Prostate gland (tissue), 2 donors: Measurements from ENCODE around the gene VPS8. TPM values are rescaled to one million over a fixed set of nuclear protein-coding genes. Genes with fewer than 3 reads are reported as not detected.

Source experiments
- DNase-seq: peaks from one replicate; pipeline ENCODE4 v3.0.0-alpha.2; 2019; ENCODE audit warnings: low spot score
- H3K27ac ChIP-seq, 2 donors: fragments of 200-600 bp; sonication (generic); 2 replicates each; pipeline ENCODE4 v1.5.1; 2017 to 2019
- H3K27me3 ChIP-seq: fragments of 200-600 bp; sonication (generic); replicated peaks from 2 replicates; pipeline ENCODE4 v1.5.1; 2019; ENCODE audit not compliant: insufficient read depth
- H3K36me3 ChIP-seq, 2 donors: fragments of 200-600 bp; sonication (generic); 1 replicate in 1 of 2; 2 replicates in 1 of 2; pipeline versions ENCODE4 v1.5.1 to v1.8.1; 2017 to 2019
- H3K4me1 ChIP-seq: fragments of 200-600 bp; sonication (generic); replicated peaks from 2 replicates; pipeline ENCODE4 v1.5.1; 2019
- H3K4me3 ChIP-seq, 2 donors: fragments of 200-600 bp; sonication (generic); 2 replicates each; pipeline ENCODE4 v1.5.1; 2017 to 2019
- H3K9me3 ChIP-seq: fragments of 200-600 bp; sonication (generic); 2 replicates; pipeline ENCODE4 v1.5.1; 2017
- POLR2A ChIP-seq: fragments of 450-650 bp; IDR thresholded peaks from one replicate; pipeline ENCODE4 v1.6.1; 2016; ENCODE audit warnings: antibody characterized with exemption, mild to moderate bottlenecking
- POLR2AphosphoS5 ChIP-seq: sonication (generic); formaldehyde crosslinking; IDR thresholded peaks from one replicate; pipeline ENCODE4 v1.6.1; 2017; ENCODE audit warnings: antibody characterized with exemption
- WGBS: methylation state at CpG from one replicate; pipeline ENCODE4 v1.1.5; 2018; 5-methylcytosine and 5-hydroxymethylcytosine counted together
- intact Hi-C: fragments of 100-400 bp; cut with DNase I; formaldehyde crosslinking; loops from one replicate; pipeline ENCODE4 v1.14.2; 2022
- total RNA-seq, 2 donors: library from RNA; depleted of rRNA; stranded (reverse); fragments of >200 nt; gene quantifications; one replicate each; pipeline ENCODE4 v1.1.0, GENCODE V29; 2016
- TF ChIP-seq, protein P1 (sequence below), 4 experiments: fragments of 200-600 bp in 2 of 4; fragments of 450-650 bp in 2 of 4; sonication (generic) in 2 of 4; IDR thresholded peaks; 1 replicate in 3 of 4; 2 replicates in 1 of 4; pipeline ENCODE4 v1.5.1; 2016 to 2019; ENCODE audit warnings: antibody characterized with exemption in 4 of 4, mild to moderate bottlenecking in 2 of 4, moderate library complexity in 2 of 4

VPS8 gene
- total RNA-seq, 2 donors from 2014 or later, result 36.7 to 70.6 TPM

DNA sequence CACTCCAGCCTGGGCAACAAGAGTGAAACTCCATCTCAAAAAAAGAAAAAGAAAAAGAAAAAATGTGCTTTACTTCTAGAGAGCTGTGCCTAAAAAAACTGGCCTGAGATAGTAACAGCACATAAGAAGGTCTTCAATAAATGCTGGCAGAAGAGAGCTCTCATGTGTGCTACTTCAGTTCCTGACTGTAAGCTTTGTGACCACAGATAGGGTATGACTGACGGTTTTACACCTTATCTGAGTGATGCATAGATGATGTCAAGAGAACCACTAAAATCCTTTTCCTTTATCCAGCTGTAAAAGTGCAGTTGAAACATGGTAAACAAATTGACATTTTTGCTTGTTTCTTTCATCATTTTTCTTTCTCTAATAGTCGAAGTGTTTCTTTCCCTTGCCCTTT lies 213.0 kb downstream of the VPS8 start:
- H3K4me3 ChIP-seq, result no peak overlapping the region
- H3K27ac ChIP-seq, result no peak overlapping the region
- no peak for TF ChIP-seq POLR2AphosphoS5
- no peak for TF ChIP-seq POLR2A
- TF ChIP-seq, protein P1, sequence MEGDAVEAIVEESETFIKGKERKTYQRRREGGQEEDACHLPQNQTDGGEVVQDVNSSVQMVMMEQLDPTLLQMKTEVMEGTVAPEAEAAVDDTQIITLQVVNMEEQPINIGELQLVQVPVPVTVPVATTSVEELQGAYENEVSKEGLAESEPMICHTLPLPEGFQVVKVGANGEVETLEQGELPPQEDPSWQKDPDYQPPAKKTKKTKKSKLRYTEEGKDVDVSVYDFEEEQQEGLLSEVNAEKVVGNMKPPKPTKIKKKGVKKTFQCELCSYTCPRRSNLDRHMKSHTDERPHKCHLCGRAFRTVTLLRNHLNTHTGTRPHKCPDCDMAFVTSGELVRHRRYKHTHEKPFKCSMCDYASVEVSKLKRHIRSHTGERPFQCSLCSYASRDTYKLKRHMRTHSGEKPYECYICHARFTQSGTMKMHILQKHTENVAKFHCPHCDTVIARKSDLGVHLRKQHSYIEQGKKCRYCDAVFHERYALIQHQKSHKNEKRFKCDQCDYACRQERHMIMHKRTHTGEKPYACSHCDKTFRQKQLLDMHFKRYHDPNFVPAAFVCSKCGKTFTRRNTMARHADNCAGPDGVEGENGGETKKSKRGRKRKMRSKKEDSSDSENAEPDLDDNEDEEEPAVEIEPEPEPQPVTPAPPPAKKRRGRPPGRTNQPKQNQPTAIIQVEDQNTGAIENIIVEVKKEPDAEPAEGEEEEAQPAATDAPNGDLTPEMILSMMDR (IDR thresholded peaks at IDR 0.05), result no peak
- DNase-seq, result no peak
- no peaks in the 10 kb centered on the region for H3K9me3 ChIP-seq
- no peaks in the 10 kb centered on the region for H3K36me3 ChIP-seq
- WGBS, result 71% methylated on average over 2 of the region's 2 CpGs
- H3K4me1 ChIP-seq, result no peaks in the 10 kb centered on the region
- intact Hi-C loops, result no loop called here
- H3K27me3 ChIP-seq, result no peaks in the 10 kb centered on the region

DNA sequence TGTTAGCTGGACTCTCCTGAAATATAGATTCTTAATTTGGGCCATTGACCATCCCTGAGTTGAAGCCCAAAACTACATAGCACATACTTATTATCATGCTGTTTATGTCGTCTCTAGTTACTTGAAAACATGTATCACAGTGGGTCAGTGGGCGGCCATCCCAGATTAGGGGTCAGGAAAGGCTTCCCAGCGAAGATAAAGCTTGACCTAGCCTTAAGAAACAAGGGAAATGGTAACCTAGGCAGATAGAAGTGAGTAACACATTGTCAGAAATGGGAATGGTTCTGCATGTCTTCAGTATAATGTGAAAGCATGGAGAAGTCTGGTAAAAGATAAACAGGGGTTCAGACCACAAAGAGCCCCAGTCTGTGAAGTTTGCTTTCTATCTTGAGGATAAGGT lies 216.2 kb downstream of the VPS8 start:
- H3K27me3 ChIP-seq, result no peaks in the 10 kb centered on the region
- no peaks in the 10 kb centered on the region for H3K4me1 ChIP-seq
- no peak overlapping the region for H3K27ac ChIP-seq
- H3K4me3 ChIP-seq, result no peak overlapping the region
- WGBS, result 92% methylated on average over 3 of the region's 3 CpGs
- H3K36me3 ChIP-seq, result no peaks in the 10 kb centered on the region
- no peak for DNase-seq
- TF ChIP-seq POLR2A, result no peak
- no peak for TF ChIP-seq POLR2AphosphoS5
- TF ChIP-seq, protein P1 (IDR thresholded peaks at IDR 0.05), result no peak
- H3K9me3 ChIP-seq, result no peaks in the 10 kb centered on the region
- intact Hi-C loops, result no loop called here

DNA sequence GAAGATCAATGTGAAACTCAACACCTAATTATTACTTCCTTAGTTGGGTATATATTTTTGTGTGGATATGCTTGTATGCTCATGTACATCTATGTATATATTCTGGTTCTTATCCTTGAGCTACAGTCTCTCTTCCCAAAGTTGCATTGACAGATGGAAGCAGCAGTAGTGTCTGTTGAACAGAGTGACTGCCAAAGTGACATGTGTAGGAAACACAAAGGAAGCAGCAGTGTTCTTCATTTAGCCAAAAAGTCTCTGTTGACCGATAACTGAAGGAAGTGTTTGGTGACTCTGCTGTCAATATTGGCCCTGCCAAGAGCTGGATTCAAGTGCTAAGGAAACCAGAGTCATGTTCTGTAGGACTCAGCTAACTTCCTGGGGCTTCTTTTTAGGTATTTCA lies 217.1 kb downstream of the VPS8 start:
- WGBS, result 84% methylated on average over 1 of the region's 1 CpG
- no peak for DNase-seq
- Histone ChIP-seq H3K27ac (no peak overlapping the region), H3K4me3 (no peak overlapping the region), H3K27me3 (no peaks in the 10 kb centered on the region), H3K9me3 (no peaks in the 10 kb centered on the region), H3K4me1 (no peaks in the 10 kb centered on the region), H3K36me3 (no peaks in the 10 kb centered on the region)
- intact Hi-C loops, result no loop called here
- TF ChIP-seq POLR2AphosphoS5 (no peak), POLR2A (no peak)
- TF ChIP-seq, protein P1 (IDR thresholded peaks at IDR 0.05), result no peak

DNA sequence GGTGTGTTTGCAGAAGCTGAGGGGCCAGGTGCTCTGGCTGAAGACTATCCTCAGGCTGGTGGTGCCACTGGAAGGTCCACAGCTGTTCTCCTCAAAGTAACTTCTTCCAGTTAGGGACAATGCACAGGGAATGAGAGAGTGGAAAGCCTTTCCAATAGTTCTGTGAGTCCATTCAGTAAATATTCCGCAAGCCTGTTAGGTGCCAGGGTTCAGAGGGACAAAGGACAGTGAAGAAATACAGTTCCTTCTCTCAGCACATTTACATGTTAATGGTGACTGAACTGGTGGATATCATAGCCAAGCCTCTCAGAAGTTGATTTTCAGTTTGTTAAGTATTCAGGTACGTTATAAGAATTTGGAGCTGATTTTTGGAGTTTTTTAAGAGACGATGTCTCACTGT lies 218.4 kb downstream of the VPS8 start:
- H3K36me3 ChIP-seq, result no peaks in the 10 kb centered on the region
- WGBS, result 99% methylated on average over 3 of the region's 3 CpGs

DNA sequence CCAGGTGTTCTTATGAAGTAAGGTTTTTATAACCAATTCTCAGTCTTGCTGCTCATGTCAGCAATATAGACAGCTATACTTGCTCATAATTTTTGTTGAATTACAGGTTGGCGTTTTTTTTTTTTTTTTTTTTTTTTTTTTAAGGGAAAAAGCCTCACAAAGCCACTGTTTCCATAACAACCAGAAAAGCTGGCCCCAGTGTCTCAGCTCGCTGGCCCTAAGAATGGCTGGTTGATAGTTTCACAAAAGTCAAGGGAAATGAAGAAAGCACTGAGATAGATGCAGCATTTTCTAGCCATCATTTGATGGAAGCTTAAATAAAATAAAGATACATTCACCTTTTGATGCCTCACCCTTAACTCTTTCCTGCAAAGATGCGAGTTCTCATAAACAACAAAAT lies 219.0 kb downstream of the VPS8 start:
- DNase-seq, result no peak
- H3K4me3 ChIP-seq, result no peak overlapping the region
- intact Hi-C loops, result no loop called here

More for the DNA sequence above, 218.4 kb downstream of the VPS8 start:
- Histone ChIP-seq H3K4me1 (no peaks in the 10 kb centered on the region), H3K9me3 (no peaks in the 10 kb centered on the region), H3K27ac (no peak overlapping the region), H3K27me3 (no peaks in the 10 kb centered on the region), H3K4me3 (no peak overlapping the region)
- TF ChIP-seq, protein P1 (IDR thresholded peaks at IDR 0.05), result no peak
- TF ChIP-seq POLR2AphosphoS5 (no peak), POLR2A (no peak)
- intact Hi-C loops, result no loop called here
- DNase-seq, result no peak

More for the DNA sequence above, 219.0 kb downstream of the VPS8 start:
- H3K36me3 ChIP-seq, result no peaks in the 10 kb centered on the region
- H3K27ac ChIP-seq, result no peak overlapping the region
- no peaks in the 10 kb centered on the region for H3K9me3 ChIP-seq
- TF ChIP-seq POLR2A (no peak), POLR2AphosphoS5 (no peak)
- TF ChIP-seq, protein P1 (IDR thresholded peaks at IDR 0.05), result no peak
- H3K27me3 ChIP-seq, result no peaks in the 10 kb centered on the region
- 78% methylated on average over 3 of the region's 3 CpGs for WGBS
- no peaks in the 10 kb centered on the region for H3K4me1 ChIP-seq
